Erythroblast (primary cell): ENCODE data around the gene SAFB2.

Experiments
- DNase-seq, 2 experiments: peaks; one replicate each; lab custom pipeline; 2025; lab: John Stamatoyannopoulos, UW
- GATA1 ChIP-seq: IDR thresholded peaks from 2 replicates; pipeline ENCODE4 v1.6.1; 2011; ENCODE audit warnings: low read depth, mild to moderate bottlenecking, control low read depth, low read length, moderate library complexity
- POLR2A ChIP-seq: IDR thresholded peaks from 2 replicates; pipeline ENCODE4 v1.6.1; 2011; ENCODE audit warnings: mild to moderate bottlenecking, low read length

SAFB2 gene

GRCh38 chr19:5567360-5567969 lies 55.1 kb downstream of the SAFB2 start, which contains the start of gene TINCR:
TSS of gene TINCR (minus strand) at chr19:5567953.
- no peak for DNase-seq
- TF ChIP-seq GATA1: no peak
- TF ChIP-seq POLR2A: no peak

- TF ChIP-seq POLR2A (no peak), GATA1 (no peak)
- no peak for DNase-seq
These were observed 57.6 kb downstream of the SAFB2 start for GRCh38 chr19:5564930-5565329.

DNA sequence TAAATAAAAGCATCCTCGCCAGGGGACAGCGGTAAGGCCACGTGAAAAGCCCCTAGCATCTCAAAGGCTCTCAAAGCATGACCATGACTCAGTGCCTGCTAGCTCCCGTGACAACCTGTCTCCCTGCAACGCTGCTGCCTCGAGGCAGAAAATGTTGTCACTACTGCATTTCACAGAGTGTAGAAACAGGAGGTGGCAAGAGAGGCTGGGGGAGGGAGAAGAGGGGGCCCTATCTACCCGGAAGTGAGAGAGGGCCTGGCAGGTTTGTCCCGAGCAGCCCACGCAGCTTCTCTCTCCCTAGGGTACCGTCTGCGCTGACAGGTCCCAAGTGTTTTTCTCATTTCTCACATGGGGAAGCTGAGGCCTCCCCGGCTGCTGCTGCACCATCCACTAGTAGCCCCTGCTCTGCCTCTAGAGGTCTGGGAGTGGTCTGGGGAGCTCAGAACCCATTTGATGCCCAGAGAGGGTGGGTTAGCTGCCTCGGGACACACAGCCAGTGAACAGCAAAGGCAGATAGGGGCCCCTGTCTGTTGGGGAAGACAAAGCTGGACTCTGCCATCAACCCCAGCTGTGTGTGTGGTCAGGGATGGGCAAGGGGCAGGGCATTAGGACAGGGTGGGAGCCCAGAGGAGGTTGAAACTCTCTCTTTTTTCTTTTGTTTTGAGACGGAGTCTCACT lies 58.5 kb downstream of the SAFB2 start:
- no peak for DNase-seq
- TF ChIP-seq GATA1 (no peak), POLR2A (no peak)

- TF ChIP-seq POLR2A: no peak
- no peak for TF ChIP-seq GATA1
- DNase-seq: no peak
These were observed 59.6 kb downstream of the SAFB2 start for GRCh38 chr19:5563008-5563431.

DNA sequence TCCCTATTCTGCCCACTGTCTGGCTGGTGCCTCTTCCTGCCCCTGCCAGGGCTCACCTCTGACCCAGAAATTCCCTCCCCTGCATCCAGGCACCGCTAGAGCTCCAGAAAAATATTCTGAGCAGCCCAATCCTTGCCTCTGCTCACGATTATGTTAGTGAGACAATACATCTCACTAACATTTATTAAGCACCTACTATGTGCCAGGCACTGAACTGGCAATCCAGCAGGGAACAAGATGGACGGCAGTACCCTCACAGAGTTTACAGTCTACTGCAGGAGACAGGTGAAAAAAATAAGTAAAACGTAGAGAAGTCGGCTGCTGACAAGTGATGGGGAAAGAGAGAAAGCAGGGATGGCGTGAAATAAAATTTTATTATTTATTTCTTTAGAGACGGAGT lies 60.3 kb downstream of the SAFB2 start:
- no peak for DNase-seq
- TF ChIP-seq GATA1 (no peak), POLR2A (no peak)

DNA sequence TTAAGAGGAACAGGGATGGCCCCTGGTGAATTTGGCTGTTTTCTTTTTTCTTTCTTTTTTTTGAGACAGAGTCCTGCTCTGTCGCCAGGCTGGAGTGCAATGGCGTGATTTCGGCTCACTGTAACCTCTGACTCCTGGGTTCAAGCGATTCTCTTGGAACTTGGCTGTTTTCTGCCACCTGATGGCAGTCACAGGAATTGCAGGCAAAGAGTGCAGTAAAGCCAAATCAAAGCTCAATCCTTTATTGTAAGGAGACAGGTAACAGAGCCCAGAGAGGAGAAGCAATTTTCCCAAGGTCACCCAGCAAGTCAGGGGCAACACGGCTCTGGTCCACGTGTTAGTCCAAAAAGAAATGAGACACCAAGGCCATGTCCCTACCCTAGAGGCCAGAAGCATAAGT lies 61.0 kb downstream of the SAFB2 start:
- TF ChIP-seq POLR2A (no peak), GATA1 (no peak)

GRCh38 chr19:5560156-5560555 lies 62.4 kb downstream of the SAFB2 start:
- no peak for DNase-seq
- no peak for TF ChIP-seq POLR2A
- TF ChIP-seq GATA1: no peak

More for the DNA sequence above, 61.0 kb downstream of the SAFB2 start:
- DNase-seq: no peak

DNA sequence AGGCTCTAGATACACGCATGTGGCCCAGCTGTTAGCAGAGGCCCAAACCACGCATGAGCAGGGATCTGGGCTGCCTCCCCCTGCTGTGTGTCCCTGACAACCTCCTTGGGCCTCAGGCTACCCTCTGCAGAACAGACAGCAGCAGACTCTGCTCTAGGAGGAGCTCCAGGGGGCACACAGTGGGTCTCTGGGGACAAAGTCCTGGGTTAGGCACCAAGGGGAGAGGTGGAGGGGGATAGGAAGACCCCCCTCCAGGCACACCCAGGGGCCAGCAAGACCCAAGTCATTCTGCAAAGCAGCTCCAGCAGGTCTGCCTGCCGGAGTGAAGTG lies 62.8 kb downstream of the SAFB2 start:
- TF ChIP-seq POLR2A: no peak
- TF ChIP-seq GATA1: no peak
- DNase-seq: no peak

- TF ChIP-seq POLR2A (no peak), GATA1 (no peak)
- DNase-seq: no peak
These were observed 64.4 kb downstream of the SAFB2 start for GRCh38 chr19:5558101-5558621.

GRCh38 chr19:5557691-5558090 lies 64.9 kb downstream of the SAFB2 start:
- DNase-seq: no peak
- no peak for TF ChIP-seq GATA1
- TF ChIP-seq POLR2A: no peak

DNA sequence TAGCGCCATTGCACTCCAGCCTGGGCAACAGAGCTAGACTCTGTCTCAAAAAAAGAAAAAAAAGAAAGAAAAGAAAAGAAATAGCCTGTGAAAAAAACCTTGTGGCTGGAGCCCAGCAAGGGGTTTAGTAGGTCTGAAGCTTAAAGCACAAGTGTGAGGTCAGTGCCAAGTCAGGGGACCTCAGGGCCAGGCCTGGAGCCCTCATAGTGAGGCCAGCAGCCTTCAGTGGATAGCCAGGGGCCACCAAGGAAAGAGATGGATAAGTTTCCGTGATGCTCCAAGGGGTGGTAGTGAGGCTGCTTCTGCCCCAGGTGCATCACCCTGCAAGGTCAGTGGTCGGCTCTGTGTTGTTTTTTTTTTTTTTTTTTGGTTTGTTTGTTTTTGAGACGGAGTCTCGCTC lies 67.7 kb downstream of the SAFB2 start:
- TF ChIP-seq GATA1: no peak
- TF ChIP-seq POLR2A: no peak
- no peak for DNase-seq

DNA sequence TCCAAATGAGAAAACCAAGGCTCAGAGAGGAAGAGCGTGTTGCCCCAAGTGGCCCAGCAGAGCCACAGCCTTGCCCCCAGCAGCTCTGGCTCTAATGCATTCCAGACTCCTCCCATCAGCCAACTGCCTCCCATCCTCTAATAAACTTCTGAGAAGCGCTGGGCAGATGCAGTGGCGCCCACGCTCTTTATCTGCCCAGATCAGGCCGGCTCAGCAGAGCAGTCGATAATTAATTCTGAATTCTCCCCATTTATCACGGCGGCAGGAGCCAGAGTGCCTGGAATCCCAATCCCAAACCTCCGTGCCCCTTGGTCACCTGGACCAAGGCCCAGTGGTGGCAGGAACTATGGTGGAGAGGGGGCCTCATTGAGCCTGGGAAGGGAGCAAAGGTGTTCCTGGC lies 68.7 kb downstream of the SAFB2 start:
- TF ChIP-seq POLR2A (no peak), GATA1 (no peak)
- no peak for DNase-seq

DNA sequence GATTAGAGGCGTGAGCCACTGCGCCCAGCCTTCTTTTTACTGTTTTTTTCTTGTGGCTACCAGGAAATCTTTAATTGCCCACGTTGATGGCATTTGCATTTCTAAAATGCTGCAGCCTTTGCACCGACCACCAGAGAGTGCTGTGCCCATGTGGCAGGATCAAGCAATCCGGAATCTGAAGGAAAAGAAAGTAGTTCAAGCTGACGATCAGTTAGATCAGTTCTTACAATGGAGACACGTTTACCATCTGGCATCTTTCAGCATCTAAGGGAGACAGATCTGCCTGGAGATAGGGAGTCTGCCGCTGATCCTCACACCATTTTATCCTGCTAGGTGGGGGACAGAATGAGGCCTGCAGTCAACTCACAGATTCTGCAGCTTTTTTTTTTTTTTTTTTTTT lies 74.7 kb downstream of the SAFB2 start:
- DNase-seq: no peak
- TF ChIP-seq GATA1: no peak

- no peak for DNase-seq
- TF ChIP-seq GATA1 (no peak), POLR2A (no peak)
These were observed 76.6 kb downstream of the SAFB2 start for GRCh38 chr19:5545984-5546383.

GRCh38 chr19:5545051-5545450 lies 77.5 kb downstream of the SAFB2 start:
- TF ChIP-seq POLR2A (no peak), GATA1 (no peak)
- DNase-seq: no peak
